Erythroblast (primary cell): ENCODE results near the gene SFMBT2.

Experiments used
- DNase-seq, 2 experiments: peaks; one replicate each; lab custom pipeline; 2025; lab: John Stamatoyannopoulos, UW
- GATA1 ChIP-seq: IDR thresholded peaks from 2 replicates; pipeline ENCODE4 v1.6.1; 2011; ENCODE audit warnings: low read depth, mild to moderate bottlenecking, control low read depth, low read length, moderate library complexity
- POLR2A ChIP-seq: IDR thresholded peaks from 2 replicates; pipeline ENCODE4 v1.6.1; 2011; ENCODE audit warnings: mild to moderate bottlenecking, low read length

The SFMBT2 gene

GRCh38 chr10:7412928-7413282, 2.1 kb upstream of the SFMBT2 start:
- no peak for DNase-seq
- TF ChIP-seq POLR2A (no peak), GATA1 (no peak)

GRCh38 chr10:7412237-7412927, 1.5 kb upstream of the SFMBT2 start:
- DNase-seq: peak; percentile 25 to 50
- TF ChIP-seq GATA1: no peak

- DNase-seq: peak; percentile 22 to 35
These were observed 866 bp upstream of the SFMBT2 start for GRCh38 chr10:7411671-7412128.

GRCh38 chr10:7410301-7410861, 453 bp downstream of the SFMBT2 start:
- DNase-seq: peak; percentile 23 to 36
- TF ChIP-seq POLR2A: no peak
- TF ChIP-seq GATA1: no peak

More at GRCh38 chr10:7411671-7412128, 866 bp upstream of the SFMBT2 start:
- TF ChIP-seq GATA1 (no peak), POLR2A (no peak)

GRCh38 chr10:7409732-7410168, 1.1 kb downstream of the SFMBT2 start:
- TF ChIP-seq POLR2A (no peak), GATA1 (no peak)
- peak; percentile 18 to 25 for DNase-seq

- TF ChIP-seq GATA1 (no peak), POLR2A (no peak)
- DNase-seq: peak; percentile 33
These were observed 1.6 kb downstream of the SFMBT2 start for GRCh38 chr10:7409045-7409731.

- no peak for TF ChIP-seq POLR2A
- TF ChIP-seq GATA1: no peak
These were observed 2.4 kb downstream of the SFMBT2 start for GRCh38 chr10:7408291-7409044.

GRCh38 chr10:7407368-7408290, 3.2 kb downstream of the SFMBT2 start:
- DNase-seq: peak; percentile 58 to 64
- TF ChIP-seq POLR2A (no peak), GATA1 (no peak)

More at GRCh38 chr10:7408291-7409044, 2.4 kb downstream of the SFMBT2 start:
- peak; percentile 48 to 57 for DNase-seq

GRCh38 chr10:7406712-7407333, 4.0 kb downstream of the SFMBT2 start:
- TF ChIP-seq GATA1: no peak
- TF ChIP-seq POLR2A: no peak
- no peak for DNase-seq

GRCh38 chr10:7405637-7406036, 5.2 kb downstream of the SFMBT2 start:
- DNase-seq: no peak
- TF ChIP-seq POLR2A (no peak), GATA1 (no peak)

- TF ChIP-seq GATA1: no peak
- DNase-seq: no peak
These were observed 7.2 kb downstream of the SFMBT2 start for GRCh38 chr10:7403620-7404019.

- DNase-seq: no peak
- TF ChIP-seq POLR2A: no peak
- no peak for TF ChIP-seq GATA1
These were observed 9.1 kb downstream of the SFMBT2 start for GRCh38 chr10:7401782-7402181.

GRCh38 chr10:7401156-7401555, 9.7 kb downstream of the SFMBT2 start:
- DNase-seq: no peak
- TF ChIP-seq POLR2A (no peak), GATA1 (no peak)
